Stomach (tissue), 4 donors: ENCODE measurements around the gene POLE.

Experiments used
- POLR2A ChIP-seq, 4 donors: fragments of 450-650 bp; IDR thresholded peaks; one replicate each; pipeline ENCODE4 v1.6.1; 2016; ENCODE audit warnings: antibody characterized with exemption in 4 of 4, control low read depth in 2 of 4, mild to moderate bottlenecking in 1 of 4, moderate library complexity in 1 of 4
- POLR2AphosphoS5 ChIP-seq, 3 donors: sonication (generic); formaldehyde crosslinking; IDR thresholded peaks; one replicate each; pipeline ENCODE4 v1.6.1; 2016; ENCODE audit warnings: antibody characterized with exemption in 3 of 3

DNA sequence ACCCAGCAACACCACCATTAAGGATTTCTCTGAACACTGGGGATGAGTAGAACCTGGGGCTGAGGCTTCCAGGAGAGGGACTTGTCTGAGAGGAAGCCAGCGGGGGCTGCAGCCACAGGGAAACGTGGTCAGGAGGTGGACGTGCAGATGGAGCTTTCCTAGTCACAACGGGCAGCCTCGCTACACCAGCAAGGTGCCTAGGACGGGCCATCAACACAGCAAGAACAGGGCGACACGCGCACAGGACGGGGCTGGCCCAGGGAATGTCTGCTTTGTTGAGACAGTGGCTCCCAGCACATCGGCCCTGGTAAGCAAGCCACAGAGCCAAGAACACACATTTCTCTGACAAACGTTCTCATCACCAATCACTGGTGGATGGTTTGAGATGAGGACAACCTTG, 49.2 kb upstream of the POLE start:
- no peak for TF ChIP-seq POLR2A (IDR thresholded peaks at IDR 0.05)
- no peak for TF ChIP-seq POLR2AphosphoS5 (IDR thresholded peaks at IDR 0.05)
